H9 (cell line): Measurements from ENCODE around the gene PBX1. TPM values are rescaled to one million over a fixed set of nuclear protein-coding genes. Genes with fewer than 3 reads are reported as not detected.

Experiments used
- DNase-seq: peaks from one replicate; pipeline ENCODE4 v3.0.0-alpha.2; 2017
- H2AFZ ChIP-seq: one replicate; pipeline ENCODE4 v1.6.1; 2013; ENCODE audit warnings: mild to moderate bottlenecking, low read length, control low read depth, moderate library complexity
- H2AK5ac ChIP-seq: 2 replicates; pipeline ENCODE4 v1.6.1; 2013; ENCODE audit warnings: low read length, control low read depth, mixed read lengths; ENCODE audit not compliant: insufficient read length
- H2BK120ac ChIP-seq: one replicate; pipeline ENCODE4 v1.6.1; 2013; ENCODE audit warnings: low read depth, mild to moderate bottlenecking, low read length, control low read depth, inconsistent platforms; ENCODE audit not compliant: poor library complexity, severe bottlenecking
- H2BK12ac ChIP-seq: 2 replicates; pipeline ENCODE4 v1.6.1; 2013; ENCODE audit warnings: low read length, control low read depth, mixed read lengths, low read depth; ENCODE audit not compliant: insufficient read length
- H2BK15ac ChIP-seq: 2 replicates; pipeline ENCODE4 v1.6.1; 2013; ENCODE audit warnings: low read depth, low read length, control low read depth
- H2BK20ac ChIP-seq: one replicate; pipeline ENCODE4 v1.6.1; 2013; ENCODE audit warnings: low read depth, mild to moderate bottlenecking, low read length, control low read depth, inconsistent platforms; ENCODE audit not compliant: poor library complexity, severe bottlenecking
- H2BK5ac ChIP-seq: 2 replicates; pipeline ENCODE4 v1.6.1; 2013; ENCODE audit warnings: low read length, control low read depth, mixed read lengths; ENCODE audit not compliant: insufficient read length
- H3K14ac ChIP-seq: 2 replicates; pipeline ENCODE4 v1.6.1; 2013; ENCODE audit warnings: low read length, control low read depth; ENCODE audit not compliant: insufficient read depth
- H3K18ac ChIP-seq: 2 replicates; pipeline ENCODE4 v1.6.1; 2013; ENCODE audit warnings: low read depth, mild to moderate bottlenecking, mixed read lengths, low read length, control low read depth; ENCODE audit not compliant: insufficient read length
- H3K23ac ChIP-seq: 2 replicates; pipeline ENCODE4 v1.6.1; 2013; ENCODE audit warnings: low read length, control low read depth, mixed read lengths, low read depth; ENCODE audit not compliant: insufficient read length
- H3K23me2 ChIP-seq: 2 replicates; pipeline ENCODE4 v1.6.1; 2013; ENCODE audit warnings: low read depth, mild to moderate bottlenecking, mixed read lengths, low read length, control low read depth; ENCODE audit not compliant: insufficient read length, poor library complexity, severe bottlenecking
- H3K27ac ChIP-seq: 2 replicates; pipeline ENCODE4 v1.5.1; 2013; ENCODE audit warnings: low read length, control low read depth, mixed read lengths, low read depth; ENCODE audit not compliant: insufficient read length
- H3K27me3 ChIP-seq: 2 replicates; pipeline ENCODE4 v1.6.1; 2013; ENCODE audit warnings: low read length, control low read depth, inconsistent platforms; ENCODE audit not compliant: insufficient read depth
- H3K4ac ChIP-seq: 2 replicates; pipeline ENCODE4 v1.6.1; 2013; ENCODE audit warnings: low read depth, mild to moderate bottlenecking, control low read depth, inconsistent platforms, low read length, moderate library complexity
- H3K4me1 ChIP-seq: 2 replicates; pipeline ENCODE4 v1.6.1; 2013; ENCODE audit warnings: low read length, control low read depth, inconsistent platforms; ENCODE audit not compliant: insufficient read depth
- H3K4me2 ChIP-seq: 2 replicates; pipeline ENCODE4 v1.6.1; 2013; ENCODE audit warnings: low read length, control low read depth, mixed read lengths; ENCODE audit not compliant: insufficient read length, insufficient read depth
- H3K56ac ChIP-seq: 2 replicates; pipeline ENCODE4 v1.6.1; 2013; ENCODE audit warnings: low read depth, mild to moderate bottlenecking, mixed read lengths, low read length, control low read depth; ENCODE audit not compliant: insufficient read length
- H3K79me1 ChIP-seq: 2 replicates; pipeline ENCODE4 v1.6.1; 2013; ENCODE audit warnings: low read depth, mild to moderate bottlenecking, moderate library complexity, low read length, control low read depth, inconsistent platforms; ENCODE audit not compliant: insufficient read depth, poor library complexity, severe bottlenecking
- H3K79me2 ChIP-seq: 2 replicates; pipeline ENCODE4 v1.6.1; 2013; ENCODE audit warnings: low read length, control low read depth, inconsistent platforms; ENCODE audit not compliant: insufficient read depth
- H3K9ac ChIP-seq: 2 replicates; pipeline ENCODE4 v1.6.1; 2013; ENCODE audit warnings: low read length, control low read depth, mixed read lengths; ENCODE audit not compliant: insufficient read length; ENCODE audit errors: extremely low read depth
- H3K9me3 ChIP-seq: one replicate; pipeline ENCODE4 v1.6.1; 2013; ENCODE audit warnings: low read depth, low read length, inconsistent platforms; ENCODE audit not compliant: control insufficient read depth
- H3T11ph ChIP-seq: one replicate; pipeline ENCODE4 v1.6.1; 2013; ENCODE audit warnings: mild to moderate bottlenecking, low read length, control low read depth, inconsistent platforms
- H4K20me1 ChIP-seq: one replicate; pipeline ENCODE4 v1.6.1; 2013; ENCODE audit not compliant: control insufficient read depth, insufficient read length, insufficient read depth
- H4K5ac ChIP-seq: 2 replicates; pipeline ENCODE4 v1.6.1; 2013; ENCODE audit warnings: low read depth, mild to moderate bottlenecking, mixed read lengths, low read length, control low read depth; ENCODE audit not compliant: insufficient read length
- H4K8ac ChIP-seq: replicated peaks from 2 replicates; pipeline ENCODE4 v1.6.1; 2013; ENCODE audit warnings: low read length, control low read depth, mixed read lengths, low read depth; ENCODE audit not compliant: insufficient read length
- H4K91ac ChIP-seq: 2 replicates; pipeline ENCODE4 v1.6.1; 2013; ENCODE audit warnings: low read depth, mild to moderate bottlenecking, moderate library complexity, mixed read lengths, low read length, control low read depth; ENCODE audit not compliant: insufficient read length
- H3K27ac Mint-ChIP-seq, 3 experiments: 2 replicates in 2 of 3; 3 replicates in 1 of 3; pipeline ENCODE4 v1.8.0; 2020 to 2021; ENCODE audit warnings: mixed read lengths in 3 of 3, mild to moderate bottlenecking in 1 of 3, moderate library complexity in 1 of 3
- H3K27me3 Mint-ChIP-seq: 2 replicates; pipeline ENCODE4 v1.8.0; 2021; ENCODE audit warnings: low read depth, mild to moderate bottlenecking, moderate library complexity, mixed read lengths
- H3K36me3 Mint-ChIP-seq, 3 experiments: 2 replicates in 2 of 3; 3 replicates in 1 of 3; pipeline ENCODE4 v1.8.0; 2020 to 2021; ENCODE audit warnings: low read depth in 3 of 3, mixed read lengths in 3 of 3; ENCODE audit not compliant: insufficient read depth in 1 of 3
- H3K4me1 Mint-ChIP-seq, 2 experiments: 2 replicates each; pipeline ENCODE4 v1.8.0; 2020; ENCODE audit warnings: mixed read lengths in 2 of 2
- H3K4me3 Mint-ChIP-seq, 2 experiments: 2 replicates in 1 of 2; 3 replicates in 1 of 2; pipeline ENCODE4 v1.8.0; 2020 to 2021; ENCODE audit warnings: mild to moderate bottlenecking in 2 of 2, mixed read lengths in 2 of 2, moderate library complexity in 1 of 2
- H3K9me3 Mint-ChIP-seq, 2 experiments: 2 replicates in 1 of 2; 3 replicates in 1 of 2; pipeline ENCODE4 v1.8.0; 2020; ENCODE audit warnings: mild to moderate bottlenecking in 2 of 2, mixed read lengths in 2 of 2, moderate library complexity in 1 of 2
- WGBS: extraction: QIAGEN DNeasy Blood & Tissue Kit; methylation state at CpG from one replicate; pipeline ENCODE4 v1.1.7; 2013; ENCODE audit warnings: missing lambda C conversion rate, low lambda C conversion rate, mixed read lengths; ENCODE audit not compliant: insufficient read length; ENCODE audit errors: extremely low coverage; 5-methylcytosine and 5-hydroxymethylcytosine counted together
- total RNA-seq: library from RNA; stranded (reverse); gene quantifications from 2 replicates; pipeline ENCODE4 v1.2.1, GENCODE V29; 2021
- TF ChIP-seq, protein P1 (sequence below): fragments of 200-600 bp; sonication (generic); conservative IDR thresholded peaks from 3 replicates; pipeline ENCODE4 v1.8.0; 2021; ENCODE audit warnings: antibody characterized with exemption, mild to moderate bottlenecking

PBX1 gene
- total RNA-seq, 1 experiment from 2014 or later = 142 TPM

DNA sequence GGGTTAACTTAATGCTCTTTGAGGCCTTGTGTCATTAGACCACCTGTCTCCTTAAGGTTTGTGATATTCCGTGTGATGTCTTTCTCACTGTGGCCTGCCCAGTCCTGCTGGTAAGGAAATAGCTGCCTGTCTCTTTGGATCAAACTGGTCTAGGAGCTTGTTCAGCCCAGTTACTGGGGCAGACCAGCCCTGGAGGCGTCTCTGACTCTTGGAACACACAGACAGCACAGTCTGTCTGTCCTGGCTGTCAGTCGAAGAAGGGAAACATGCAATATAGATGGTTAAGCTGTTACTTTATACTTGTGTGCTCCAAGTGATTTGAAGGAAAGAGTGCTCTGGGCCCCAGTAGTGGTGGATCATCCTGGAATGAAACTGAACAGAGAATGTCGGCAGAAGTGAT lies 20.4 kb downstream of the PBX1 start:
- DNase-seq = no peak

More for the DNA sequence above, 20.4 kb downstream of the PBX1 start:
- Mint-ChIP-seq H3K4me3 (peak overlapping the region in 1 of 2 experiments; percentile 33; a peak in 1 of 5 replicates), H3K27me3 (no peaks in the 10 kb centered on the region), H3K27ac (peak overlapping the region; percentile 13 to 88 (median 40); a peak in 5 of 7 replicates), H3K9me3 (no peaks in the 10 kb centered on the region), H3K36me3 (peaks cover 2 to 24% (median 12%) of the 10 kb centered on the region in 3 experiments), H3K4me1 (peaks cover 76 to 81% of the 10 kb centered on the region in 2 experiments)
- H3K9me3 ChIP-seq = no peaks in the 10 kb centered on the region
- no peaks in the 10 kb centered on the region for H3K23me2 ChIP-seq
- H3K14ac ChIP-seq = no peak overlapping the region
- no peak overlapping the region for H3K23ac ChIP-seq
- H3K27me3 ChIP-seq = no peaks in the 10 kb centered on the region
- no peak overlapping the region for H3K56ac ChIP-seq
- H3K9ac ChIP-seq = no peak overlapping the region
- no peak overlapping the region for H2BK12ac ChIP-seq
- no peak overlapping the region for H2BK20ac ChIP-seq
- no peak overlapping the region for H2BK120ac ChIP-seq
- peaks cover 28% of the 10 kb centered on the region; the same call in 1 of the 2 replicates for H3K79me2 ChIP-seq
- no peak overlapping the region for H2AK5ac ChIP-seq
- H2BK15ac ChIP-seq = no peak overlapping the region
- H3K4me1 ChIP-seq = peaks cover 18% of the 10 kb centered on the region
- H4K8ac ChIP-seq = no peak overlapping the region
- peak overlapping the region; percentile 28 for H3K27ac ChIP-seq
- peaks cover 5% of the 10 kb centered on the region for H3K79me1 ChIP-seq
- WGBS = no CpG with 5 or more reads among the region's 4 CpGs
- H4K20me1 ChIP-seq = no peaks in the 10 kb centered on the region
- H4K5ac ChIP-seq = no peak overlapping the region
- no peak overlapping the region for H3K18ac ChIP-seq
- H2AFZ ChIP-seq = no peak overlapping the region
- H4K91ac ChIP-seq = no peak overlapping the region
- no peak overlapping the region for H2BK5ac ChIP-seq
- no peak overlapping the region for H3K4me2 ChIP-seq
- TF ChIP-seq, protein P1, sequence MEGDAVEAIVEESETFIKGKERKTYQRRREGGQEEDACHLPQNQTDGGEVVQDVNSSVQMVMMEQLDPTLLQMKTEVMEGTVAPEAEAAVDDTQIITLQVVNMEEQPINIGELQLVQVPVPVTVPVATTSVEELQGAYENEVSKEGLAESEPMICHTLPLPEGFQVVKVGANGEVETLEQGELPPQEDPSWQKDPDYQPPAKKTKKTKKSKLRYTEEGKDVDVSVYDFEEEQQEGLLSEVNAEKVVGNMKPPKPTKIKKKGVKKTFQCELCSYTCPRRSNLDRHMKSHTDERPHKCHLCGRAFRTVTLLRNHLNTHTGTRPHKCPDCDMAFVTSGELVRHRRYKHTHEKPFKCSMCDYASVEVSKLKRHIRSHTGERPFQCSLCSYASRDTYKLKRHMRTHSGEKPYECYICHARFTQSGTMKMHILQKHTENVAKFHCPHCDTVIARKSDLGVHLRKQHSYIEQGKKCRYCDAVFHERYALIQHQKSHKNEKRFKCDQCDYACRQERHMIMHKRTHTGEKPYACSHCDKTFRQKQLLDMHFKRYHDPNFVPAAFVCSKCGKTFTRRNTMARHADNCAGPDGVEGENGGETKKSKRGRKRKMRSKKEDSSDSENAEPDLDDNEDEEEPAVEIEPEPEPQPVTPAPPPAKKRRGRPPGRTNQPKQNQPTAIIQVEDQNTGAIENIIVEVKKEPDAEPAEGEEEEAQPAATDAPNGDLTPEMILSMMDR = no peak
- no peak overlapping the region for H3T11ph ChIP-seq
- no peak overlapping the region for H3K4ac ChIP-seq
